H9 (cell line): Measurements from ENCODE around the gene NPY1R. TPM values are rescaled to one million over a fixed set of nuclear protein-coding genes. Genes with fewer than 3 reads are reported as not detected.
A peak's percentile ranks its signal among the peaks of the same experiment; 100 is the strongest.

ENCODE experiments used
- DNase-seq: peaks from one replicate; pipeline ENCODE4 v3.0.0-alpha.2; 2017
- H2AFZ ChIP-seq: one replicate; pipeline ENCODE4 v1.6.1; 2013; ENCODE audit warnings: mild to moderate bottlenecking, low read length, control low read depth, moderate library complexity
- H2AK5ac ChIP-seq: 2 replicates; pipeline ENCODE4 v1.6.1; 2013; ENCODE audit warnings: low read length, control low read depth, mixed read lengths; ENCODE audit not compliant: insufficient read length
- H2BK120ac ChIP-seq: one replicate; pipeline ENCODE4 v1.6.1; 2013; ENCODE audit warnings: low read depth, mild to moderate bottlenecking, low read length, control low read depth, inconsistent platforms; ENCODE audit not compliant: poor library complexity, severe bottlenecking
- H2BK12ac ChIP-seq: 2 replicates; pipeline ENCODE4 v1.6.1; 2013; ENCODE audit warnings: low read length, control low read depth, mixed read lengths, low read depth; ENCODE audit not compliant: insufficient read length
- H2BK15ac ChIP-seq: 2 replicates; pipeline ENCODE4 v1.6.1; 2013; ENCODE audit warnings: low read depth, low read length, control low read depth
- H2BK20ac ChIP-seq: one replicate; pipeline ENCODE4 v1.6.1; 2013; ENCODE audit warnings: low read depth, mild to moderate bottlenecking, low read length, control low read depth, inconsistent platforms; ENCODE audit not compliant: poor library complexity, severe bottlenecking
- H2BK5ac ChIP-seq: 2 replicates; pipeline ENCODE4 v1.6.1; 2013; ENCODE audit warnings: low read length, control low read depth, mixed read lengths; ENCODE audit not compliant: insufficient read length
- H3K14ac ChIP-seq: 2 replicates; pipeline ENCODE4 v1.6.1; 2013; ENCODE audit warnings: low read length, control low read depth; ENCODE audit not compliant: insufficient read depth
- H3K18ac ChIP-seq: 2 replicates; pipeline ENCODE4 v1.6.1; 2013; ENCODE audit warnings: low read depth, mild to moderate bottlenecking, mixed read lengths, low read length, control low read depth; ENCODE audit not compliant: insufficient read length
- H3K23ac ChIP-seq: 2 replicates; pipeline ENCODE4 v1.6.1; 2013; ENCODE audit warnings: low read length, control low read depth, mixed read lengths, low read depth; ENCODE audit not compliant: insufficient read length
- H3K23me2 ChIP-seq: 2 replicates; pipeline ENCODE4 v1.6.1; 2013; ENCODE audit warnings: low read depth, mild to moderate bottlenecking, mixed read lengths, low read length, control low read depth; ENCODE audit not compliant: insufficient read length, poor library complexity, severe bottlenecking
- H3K27ac ChIP-seq: 2 replicates; pipeline ENCODE4 v1.5.1; 2013; ENCODE audit warnings: low read length, control low read depth, mixed read lengths, low read depth; ENCODE audit not compliant: insufficient read length
- H3K27me3 ChIP-seq: 2 replicates; pipeline ENCODE4 v1.6.1; 2013; ENCODE audit warnings: low read length, control low read depth, inconsistent platforms; ENCODE audit not compliant: insufficient read depth
- H3K4ac ChIP-seq: 2 replicates; pipeline ENCODE4 v1.6.1; 2013; ENCODE audit warnings: low read depth, mild to moderate bottlenecking, control low read depth, inconsistent platforms, low read length, moderate library complexity
- H3K4me1 ChIP-seq: 2 replicates; pipeline ENCODE4 v1.6.1; 2013; ENCODE audit warnings: low read length, control low read depth, inconsistent platforms; ENCODE audit not compliant: insufficient read depth
- H3K4me2 ChIP-seq: 2 replicates; pipeline ENCODE4 v1.6.1; 2013; ENCODE audit warnings: low read length, control low read depth, mixed read lengths; ENCODE audit not compliant: insufficient read length, insufficient read depth
- H3K56ac ChIP-seq: 2 replicates; pipeline ENCODE4 v1.6.1; 2013; ENCODE audit warnings: low read depth, mild to moderate bottlenecking, mixed read lengths, low read length, control low read depth; ENCODE audit not compliant: insufficient read length
- H3K79me1 ChIP-seq: 2 replicates; pipeline ENCODE4 v1.6.1; 2013; ENCODE audit warnings: low read depth, mild to moderate bottlenecking, moderate library complexity, low read length, control low read depth, inconsistent platforms; ENCODE audit not compliant: insufficient read depth, poor library complexity, severe bottlenecking
- H3K79me2 ChIP-seq: 2 replicates; pipeline ENCODE4 v1.6.1; 2013; ENCODE audit warnings: low read length, control low read depth, inconsistent platforms; ENCODE audit not compliant: insufficient read depth
- H3K9ac ChIP-seq: 2 replicates; pipeline ENCODE4 v1.6.1; 2013; ENCODE audit warnings: low read length, control low read depth, mixed read lengths; ENCODE audit not compliant: insufficient read length; ENCODE audit errors: extremely low read depth
- H3K9me3 ChIP-seq: one replicate; pipeline ENCODE4 v1.6.1; 2013; ENCODE audit warnings: low read depth, low read length, inconsistent platforms; ENCODE audit not compliant: control insufficient read depth
- H3T11ph ChIP-seq: one replicate; pipeline ENCODE4 v1.6.1; 2013; ENCODE audit warnings: mild to moderate bottlenecking, low read length, control low read depth, inconsistent platforms
- H4K20me1 ChIP-seq: one replicate; pipeline ENCODE4 v1.6.1; 2013; ENCODE audit not compliant: control insufficient read depth, insufficient read length, insufficient read depth
- H4K5ac ChIP-seq: 2 replicates; pipeline ENCODE4 v1.6.1; 2013; ENCODE audit warnings: low read depth, mild to moderate bottlenecking, mixed read lengths, low read length, control low read depth; ENCODE audit not compliant: insufficient read length
- H4K8ac ChIP-seq: replicated peaks from 2 replicates; pipeline ENCODE4 v1.6.1; 2013; ENCODE audit warnings: low read length, control low read depth, mixed read lengths, low read depth; ENCODE audit not compliant: insufficient read length
- H4K91ac ChIP-seq: 2 replicates; pipeline ENCODE4 v1.6.1; 2013; ENCODE audit warnings: low read depth, mild to moderate bottlenecking, moderate library complexity, mixed read lengths, low read length, control low read depth; ENCODE audit not compliant: insufficient read length
- H3K27ac Mint-ChIP-seq, 3 experiments: 2 replicates in 2 of 3; 3 replicates in 1 of 3; pipeline ENCODE4 v1.8.0; 2020 to 2021; ENCODE audit warnings: mixed read lengths in 3 of 3, mild to moderate bottlenecking in 1 of 3, moderate library complexity in 1 of 3
- H3K27me3 Mint-ChIP-seq: 2 replicates; pipeline ENCODE4 v1.8.0; 2021; ENCODE audit warnings: low read depth, mild to moderate bottlenecking, moderate library complexity, mixed read lengths
- H3K36me3 Mint-ChIP-seq, 3 experiments: 2 replicates in 2 of 3; 3 replicates in 1 of 3; pipeline ENCODE4 v1.8.0; 2020 to 2021; ENCODE audit warnings: low read depth in 3 of 3, mixed read lengths in 3 of 3; ENCODE audit not compliant: insufficient read depth in 1 of 3
- H3K4me1 Mint-ChIP-seq, 2 experiments: 2 replicates each; pipeline ENCODE4 v1.8.0; 2020; ENCODE audit warnings: mixed read lengths in 2 of 2
- H3K4me3 Mint-ChIP-seq, 2 experiments: 2 replicates in 1 of 2; 3 replicates in 1 of 2; pipeline ENCODE4 v1.8.0; 2020 to 2021; ENCODE audit warnings: mild to moderate bottlenecking in 2 of 2, mixed read lengths in 2 of 2, moderate library complexity in 1 of 2
- H3K9me3 Mint-ChIP-seq, 2 experiments: 2 replicates in 1 of 2; 3 replicates in 1 of 2; pipeline ENCODE4 v1.8.0; 2020; ENCODE audit warnings: mild to moderate bottlenecking in 2 of 2, mixed read lengths in 2 of 2, moderate library complexity in 1 of 2
- CTCF ChIP-seq: fragments of 200-600 bp; sonication (generic); conservative IDR thresholded peaks from 3 replicates; pipeline ENCODE4 v1.8.0; 2021; ENCODE audit warnings: antibody characterized with exemption, mild to moderate bottlenecking
- WGBS: extraction: QIAGEN DNeasy Blood & Tissue Kit; methylation state at CpG from one replicate; pipeline ENCODE4 v1.1.7; 2013; ENCODE audit warnings: missing lambda C conversion rate, low lambda C conversion rate, mixed read lengths; ENCODE audit not compliant: insufficient read length; ENCODE audit errors: extremely low coverage; 5-methylcytosine and 5-hydroxymethylcytosine counted together
- total RNA-seq: library from RNA; stranded (reverse); gene quantifications from 2 replicates; pipeline ENCODE4 v1.2.1, GENCODE V29; 2021

The NPY1R gene
- total RNA-seq, 1 experiment from 2014 or later = 27.3 TPM

GRCh38 chr4:163330916-163331628 lies 1.3 kb downstream of the NPY1R start:
- Mint-ChIP-seq H3K9me3 (peaks cover 9 to 14% of the 10 kb centered on the region in 2 experiments), H3K36me3 (peaks cover 3 to 14% (median 12%) of the 10 kb centered on the region in 3 experiments), H3K4me3 (peak overlapping the region; percentile 90 to 95), H3K27me3 (peaks cover 23% of the 10 kb centered on the region), H3K4me1 (peaks cover 13 to 16% of the 10 kb centered on the region in 2 experiments), H3K27ac (no peak overlapping the region)
- H4K8ac ChIP-seq = no peak overlapping the region
- H4K91ac ChIP-seq = no peak overlapping the region
- DNase-seq = no peak
- H2BK5ac ChIP-seq = no peak overlapping the region
- H3K4me2 ChIP-seq = peak overlapping the region; percentile 68
- no peak for TF ChIP-seq CTCF
- no peak overlapping the region for H2AFZ ChIP-seq
- H3K9ac ChIP-seq = peak overlapping the region; percentile 54
- H3K79me2 ChIP-seq = no peaks in the 10 kb centered on the region
- WGBS = no CpG with 5 or more reads among the region's 16 CpGs
- H3K79me1 ChIP-seq = no peaks in the 10 kb centered on the region
- no peaks in the 10 kb centered on the region for H3K9me3 ChIP-seq
- H2BK12ac ChIP-seq = no peak overlapping the region
- H3K14ac ChIP-seq = no peak overlapping the region
- no peak overlapping the region for H4K5ac ChIP-seq
- no peak overlapping the region for H3K27ac ChIP-seq
- no peaks in the 10 kb centered on the region for H4K20me1 ChIP-seq
- H3K18ac ChIP-seq = no peak overlapping the region
- peaks cover 14% of the 10 kb centered on the region for H3K23me2 ChIP-seq
- no peak overlapping the region for H2BK120ac ChIP-seq
- H3K23ac ChIP-seq = no peak overlapping the region
- no peak overlapping the region for H2BK15ac ChIP-seq
- no peak overlapping the region for H2AK5ac ChIP-seq
- H3K27me3 ChIP-seq = peaks cover 8% of the 10 kb centered on the region; the same call in 1 of the 2 replicates
- H3K4me1 ChIP-seq = no peaks in the 10 kb centered on the region
- no peak overlapping the region for H3K4ac ChIP-seq
- H3T11ph ChIP-seq = no peak overlapping the region
- H3K56ac ChIP-seq = no peak overlapping the region
- no peak overlapping the region for H2BK20ac ChIP-seq
